A549 (cell line): ENCODE measurements around the gene C1D. TPM values are rescaled to one million over a fixed set of nuclear protein-coding genes. Genes with fewer than 3 reads are reported as not detected.
"Not testable (repeated sequence)": the region's sequence is repeated elsewhere in the genome, so short reads cannot be mapped to it uniquely, and the experiment has no call there.

ENCODE experiments used
- ATAC-seq, 2 experiments: fragments of 200-7000 bp in 1 of 2; fragments of >200 bp in 1 of 2; cut with Nextera tagmentation in 1 of 2; cut with Tn5 transposase in 1 of 2; 3 replicates each; pipeline versions ENCODE4 v1.8.0 to v1.9.1; 2018 to 2020; ENCODE audit warnings: mild to moderate bottlenecking in 1 of 2, moderate library complexity in 1 of 2
- CTCF ChIA-PET: fragments of 300-600 bp; sonication (Branson Sonifier 250); formaldehyde crosslinking; extraction: SDS; loops from one replicate; lab custom pipeline; 2021; ENCODE audit warnings: antibody characterized with exemption, inconsistent platforms; lab: Yijun Ruan, JAX
- POLR2A ChIA-PET: fragments of 350-600 bp; formaldehyde crosslinking; extraction: SDS; loops from one replicate; lab custom pipeline; 2021; ENCODE audit warnings: antibody characterized with exemption, inconsistent platforms; lab: Yijun Ruan, JAX
- DNase-seq, 2 experiments: peaks; one replicate each; pipeline versions ENCODE4 v3.0.0 to v3.0.0-alpha.2; 2011 to 2016; ENCODE audit warnings: low read depth in 1 of 2, low spot score in 1 of 2
- FAIRE-seq: peaks from 2 replicates; lab custom pipeline; 2011; peaks lifted over from hg19 to GRCh38; lab: Jason Lieb, UNC
- H3K27ac ChIP-seq, 2 experiments: fragments of >200 bp; sonication (Bioruptor Twin); formaldehyde crosslinking; 3 replicates each; pipeline ENCODE4 v1.5.1; 2016 to 2017
- H3K4me1 ChIP-seq: fragments of >200 bp; sonication (Bioruptor Twin); formaldehyde crosslinking; 3 replicates; pipeline ENCODE4 v1.6.1; 2016
- H3K4me2 ChIP-seq: fragments of >200 bp; sonication (Bioruptor Twin); formaldehyde crosslinking; 3 replicates; pipeline ENCODE4 v1.6.1; 2016
- H3K4me3 ChIP-seq: fragments of >200 bp; sonication (Bioruptor Twin); formaldehyde crosslinking; 3 replicates; pipeline ENCODE4 v1.5.1; 2016
- H3K9me3 ChIP-seq: fragments of >200 bp; sonication (Bioruptor Twin); formaldehyde crosslinking; 3 replicates; pipeline ENCODE4 v1.6.1; 2016
- CBX2 ChIP-seq: fragments of 200-600 bp; sonication (generic); IDR thresholded peaks from 2 replicates; pipeline ENCODE4 v1.6.1; 2016; ENCODE audit warnings: low read depth, mild to moderate bottlenecking, borderline replicate concordance
- CEBPB ChIP-seq, 2 experiments: fragments of >200 bp in 1 of 2; sonication (Bioruptor Twin) in 1 of 2; formaldehyde crosslinking in 1 of 2; IDR thresholded peaks; 2 replicates each; pipeline ENCODE4 v1.6.1; 2012 to 2016
- CHD2 ChIP-seq: fragments of 150-350 bp; IDR thresholded peaks from 2 replicates; pipeline ENCODE4 v1.6.1; 2014; ENCODE audit warnings: low read length; ENCODE audit not compliant: partially characterized antibody
- CHD4 ChIP-seq: fragments of 200-600 bp; sonication (generic); IDR thresholded peaks from 2 replicates; pipeline ENCODE4 v1.6.1; 2016; ENCODE audit warnings: antibody characterized with exemption, mild to moderate bottlenecking, borderline replicate concordance
- E2F6 ChIP-seq: IDR thresholded peaks from 2 replicates; pipeline ENCODE4 v1.6.1; 2012; ENCODE audit warnings: low read depth, borderline replicate concordance
- EHMT2 ChIP-seq: fragments of 200-600 bp; sonication (generic); IDR thresholded peaks from 2 replicates; pipeline ENCODE4 v1.6.1; 2016; ENCODE audit warnings: antibody characterized with exemption, low read depth, mild to moderate bottlenecking, moderate library complexity
- ELK1 ChIP-seq: fragments of 150-350 bp; IDR thresholded peaks from 2 replicates; pipeline ENCODE4 v1.6.1; 2014; ENCODE audit warnings: low read depth, mild to moderate bottlenecking, low read length
- HDAC2 ChIP-seq: fragments of 200-600 bp; sonication (generic); IDR thresholded peaks from 2 replicates; pipeline ENCODE4 v1.6.1; 2016
- HES2 ChIP-seq: fragments of >200 bp; sonication (Bioruptor Twin); formaldehyde crosslinking; IDR thresholded peaks from 2 replicates; pipeline ENCODE4 v1.6.1; 2016
- HMGXB4 ChIP-seq: fragments of 250-450 bp; sonication (Bioruptor Pico); IDR thresholded peaks from 2 replicates; pipeline ENCODE4 v1.5.0; 2021; ENCODE audit warnings: mild to moderate bottlenecking, moderate library complexity, borderline replicate concordance
- MAFK ChIP-seq: fragments of 450-650 bp; IDR thresholded peaks from 2 replicates; pipeline ENCODE4 v1.6.1; 2014; ENCODE audit not compliant: partially characterized antibody
- MAX ChIP-seq: IDR thresholded peaks from 2 replicates; pipeline ENCODE4 v1.6.1; 2012
- NR3C1 ChIP-seq: fragments of >200 bp; sonication (Bioruptor Twin); formaldehyde crosslinking; IDR thresholded peaks from 3 replicates; pipeline ENCODE4 v1.6.1; 2017
- PHF8 ChIP-seq: fragments of 200-600 bp; sonication (generic); IDR thresholded peaks from 2 replicates; pipeline ENCODE4 v1.6.1; 2016; ENCODE audit warnings: low read depth, mild to moderate bottlenecking, antibody characterized with exemption, moderate library complexity, borderline replicate concordance
- POLR2AphosphoS2 ChIP-seq: conservative IDR thresholded peaks from 2 replicates; pipeline ENCODE4 v1.6.1; 2012; ENCODE audit warnings: low read length, improper control_type of control experiment, inconsistent platforms
- RAD21 ChIP-seq, 2 experiments: fragments of >200 bp in 1 of 2; sonication (Bioruptor Twin) in 1 of 2; formaldehyde crosslinking in 1 of 2; IDR thresholded peaks in 1 of 2; conservative IDR thresholded peaks in 1 of 2; 2 replicates in 1 of 2; 3 replicates in 1 of 2; pipeline ENCODE4 v1.6.1; 2012 to 2018; ENCODE audit warnings: inconsistent platforms in 1 of 2
- RARB ChIP-seq: fragments of 250-450 bp; sonication (Bioruptor Pico); IDR thresholded peaks from 2 replicates; pipeline ENCODE4 v1.8.0; 2021; ENCODE audit warnings: mild to moderate bottlenecking, moderate library complexity
- RCOR1 ChIP-seq: fragments of 150-350 bp; IDR thresholded peaks from 2 replicates; pipeline ENCODE4 v1.6.1; 2014; ENCODE audit warnings: antibody characterized with exemption, low read length, low read depth
- RFX5 ChIP-seq: fragments of 450-650 bp; IDR thresholded peaks from 2 replicates; pipeline ENCODE4 v1.7.1; 2014; ENCODE audit warnings: antibody characterized with exemption, mild to moderate bottlenecking, moderate library complexity
- SMC3 ChIP-seq: fragments of >200 bp; sonication (Bioruptor Twin); formaldehyde crosslinking; IDR thresholded peaks from 3 replicates; pipeline ENCODE4 v1.6.1; 2018; ENCODE audit warnings: inconsistent platforms
- ZSCAN20 ChIP-seq: fragments of 250-450 bp; sonication (Bioruptor Pico); IDR thresholded peaks from 2 replicates; pipeline ENCODE4 v1.8.0; 2022; ENCODE audit warnings: mild to moderate bottlenecking, moderate library complexity
- WGBS: methylation state at CpG from one replicate; pipeline ENCODE4 v1.1.6; 2017; ENCODE audit errors: missing lambda C conversion rate; 5-methylcytosine and 5-hydroxymethylcytosine counted together
- polyA plus RNA-seq, 4 experiments: library from polyadenylated mRNA; depleted of rRNA in 3 of 4; stranded (reverse); fragments of >200 nt; fragmentation: RNase III in 1 of 4; extraction: RNeasy Plus Mini Kit Qiagen cat#74134 plus additional on column Dnase treatment in 1 of 4; gene quantifications; 2 replicates in 3 of 4; 3 replicates in 1 of 4; pipeline ENCODE4 v1.2.3, GENCODE V29; 2011 to 2017
- TF ChIP-seq, protein P1 (sequence below): IDR thresholded peaks from 2 replicates; pipeline ENCODE4 v1.6.1; 2012

C1D gene
- polyA plus RNA-seq, 2 of the 4 experiments (the other 2 are of a cell fraction), result 62.5 to 89.1 TPM

DNA sequence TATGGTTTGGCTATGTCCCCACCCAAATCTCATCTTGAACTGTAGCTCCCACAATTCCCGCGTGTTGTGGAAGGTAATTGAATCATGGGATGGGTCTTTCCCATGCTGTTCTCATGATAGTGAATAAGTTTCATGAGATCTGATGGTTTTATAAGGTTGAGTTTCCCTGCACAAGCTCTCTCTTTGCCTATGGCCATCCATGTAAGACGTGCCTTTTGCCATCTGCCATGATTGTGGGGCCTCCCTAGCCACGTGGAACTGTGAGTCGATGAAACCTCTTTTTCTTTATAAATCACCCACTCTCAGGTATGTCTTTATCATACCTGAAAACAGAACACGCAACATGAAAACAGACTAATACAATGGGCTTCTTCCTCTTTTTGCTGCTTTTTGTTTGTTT, 11.2 kb upstream of the C1D start (continued):
- TF ChIP-seq NR3C1 (no peak), RCOR1 (no peak), MAX (no peak)

- H3K9me3 ChIP-seq, FAIRE-seq: not testable (repeated sequence)
- ATAC-seq (peak in 1 of 2 experiments; percentile 69; a peak in 3 of 6 replicates), DNase-seq (peak in 1 of 2 experiments; percentile 47)
- H3K4me2 ChIP-seq, result peak overlapping the region; percentile 87
- peak overlapping the region; percentile 66 to 80 for H3K27ac ChIP-seq
- H3K4me3 ChIP-seq, result peak overlapping the region; percentile 56
- ChIA-PET POLR2A (interaction anchor here (1.5 kb wide), 1 partner anchor 93 kb away, joined by 4 read pairs; a partner anchor contains a TSS), CTCF (interaction anchor here (1.1 to 1.3 kb wide), 3 partner anchors 10 to 58 kb away, joined by 3 read pairs; no protein-coding TSS in a partner anchor)
- 24% methylated on average over 19 of the region's 19 CpGs for WGBS
- H3K4me1 ChIP-seq, result peaks cover 21% of the 10 kb centered on the region
Observed at GRCh38 chr2:68063797-68064646, 1.2 kb upstream of the C1D start.

DNA sequence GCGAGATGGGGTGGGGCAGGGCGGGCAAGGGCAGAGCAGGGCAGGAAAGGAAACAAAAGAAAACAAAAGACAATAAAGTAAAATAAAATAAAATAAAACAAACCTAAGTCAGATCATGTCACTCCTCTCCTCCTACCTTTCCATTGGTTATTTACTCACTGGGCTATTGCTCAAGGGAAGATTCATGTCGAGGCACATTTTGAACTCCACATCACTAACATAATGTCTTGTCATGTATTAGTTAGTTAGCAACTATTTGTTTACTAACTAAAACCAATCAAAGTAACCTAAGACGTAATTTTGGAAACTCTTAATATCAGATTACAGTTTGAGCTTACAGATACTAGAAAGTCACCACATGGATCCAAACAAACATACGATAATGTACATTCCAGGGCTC, 2.2 kb downstream of the C1D start:
- H3K4me2 ChIP-seq, result peak overlapping the region; percentile 80; the same call in 1 of the 3 replicates
- H3K4me1 ChIP-seq, result peaks cover 21% of the 10 kb centered on the region
- POLR2A ChIA-PET, result no interaction called here
- FAIRE-seq, result no peak
- no peak for ATAC-seq
- no peak for DNase-seq
- WGBS, result 88% methylated on average over 5 of the region's 5 CpGs
- H3K4me3 ChIP-seq, result no peak overlapping the region
- H3K9me3 ChIP-seq, result no peaks in the 10 kb centered on the region
- TF ChIP-seq RFX5, result no peak
- no peak for TF ChIP-seq RARB (CRISPR knock-in tag)
- TF ChIP-seq SMC3, result no peak
- no peak for TF ChIP-seq MAFK
- no peak for TF ChIP-seq CEBPB (IDR thresholded peaks at IDR 0.05)
- TF ChIP-seq CBX2, result no peak
- TF ChIP-seq HDAC2, result no peak
- no peak for TF ChIP-seq CHD4
- TF ChIP-seq E2F6, result no peak
- TF ChIP-seq ZSCAN20, result no peak
- TF ChIP-seq, all 56 proteins: peak for 0
- CTCF ChIA-PET, result no interaction called here
- H3K27ac ChIP-seq, result no peak overlapping the region

GRCh38 chr2:68059784-68060525, 2.8 kb downstream of the C1D start:
- Histone ChIP-seq H3K4me2 (no peak overlapping the region), H3K4me1 (peaks cover 21% of the 10 kb centered on the region), H3K27ac (no peak overlapping the region), H3K9me3 (no peaks in the 10 kb centered on the region), H3K4me3 (no peak overlapping the region)
- FAIRE-seq (no peak), ATAC-seq (no peak), DNase-seq (no peak)
- TF ChIP-seq RARB (CRISPR knock-in tag) (no peak), CHD2 (no peak), SMC3 (no peak), CBX2 (no peak), RAD21 (conservative IDR thresholded peaks at IDR 0.05 in 1 of 2, IDR thresholded peaks at IDR 0.05 in 1 of 2) (no peak), HES2 (no peak), HMGXB4 (CRISPR knock-in tag) (no peak), PHF8 (no peak), EHMT2 (no peak), POLR2AphosphoS2 (no peak), NR3C1 (no peak), ELK1 (no peak)
- TF ChIP-seq, protein P1, sequence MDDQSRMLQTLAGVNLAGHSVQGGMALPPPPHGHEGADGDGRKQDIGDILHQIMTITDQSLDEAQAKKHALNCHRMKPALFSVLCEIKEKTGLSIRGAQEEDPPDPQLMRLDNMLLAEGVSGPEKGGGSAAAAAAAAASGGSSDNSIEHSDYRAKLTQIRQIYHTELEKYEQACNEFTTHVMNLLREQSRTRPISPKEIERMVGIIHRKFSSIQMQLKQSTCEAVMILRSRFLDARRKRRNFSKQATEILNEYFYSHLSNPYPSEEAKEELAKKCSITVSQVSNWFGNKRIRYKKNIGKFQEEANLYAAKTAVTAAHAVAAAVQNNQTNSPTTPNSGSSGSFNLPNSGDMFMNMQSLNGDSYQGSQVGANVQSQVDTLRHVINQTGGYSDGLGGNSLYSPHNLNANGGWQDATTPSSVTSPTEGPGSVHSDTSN, result no peak
- POLR2A ChIA-PET, result no interaction called here
- WGBS, result 82% methylated on average over 12 of the region's 12 CpGs
- CTCF ChIA-PET, result interaction anchor here (1.9 kb wide), 1 partner anchor 62 kb away, joined by 5 read pairs; no protein-coding TSS in a partner anchor
